Body of pancreas (tissue), 4 donors: ENCODE measurements around the gene PSEN1.

Experiments used
- POLR2A ChIP-seq, 3 donors: fragments of 450-650 bp; IDR thresholded peaks; one replicate each; pipeline ENCODE4 v1.6.1; 2016; ENCODE audit warnings: antibody characterized with exemption in 3 of 3, mild to moderate bottlenecking in 2 of 3
- TF ChIP-seq, protein P1 (sequence below), 7 experiments: fragments of 450-650 bp in 4 of 7; fragments of 200-600 bp in 3 of 7; sonication (generic) in 3 of 7; IDR thresholded peaks; one replicate each; pipeline ENCODE4 v1.5.1; 2016 to 2019; ENCODE audit warnings: antibody characterized with exemption in 7 of 7

DNA sequence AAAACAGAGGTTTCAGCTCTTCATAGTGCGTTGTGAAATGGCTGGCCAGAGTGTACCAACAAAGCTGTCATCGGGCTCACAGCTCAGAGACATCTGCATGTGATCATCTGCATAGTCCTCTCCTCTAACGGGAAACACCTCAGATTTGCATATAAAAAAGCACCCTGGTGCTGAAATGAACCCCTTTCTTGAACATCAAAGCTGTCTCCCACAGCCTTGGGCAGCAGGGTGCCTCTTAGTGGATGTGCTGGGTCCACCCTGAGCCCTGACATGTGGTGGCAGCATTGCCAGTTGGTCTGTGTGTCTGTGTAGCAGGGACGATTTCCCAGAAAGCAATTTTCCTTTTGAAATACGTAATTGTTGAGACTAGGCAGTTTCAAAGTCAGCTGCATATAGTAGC, 86.7 kb downstream of the PSEN1 start:
- TF ChIP-seq, protein P1, sequence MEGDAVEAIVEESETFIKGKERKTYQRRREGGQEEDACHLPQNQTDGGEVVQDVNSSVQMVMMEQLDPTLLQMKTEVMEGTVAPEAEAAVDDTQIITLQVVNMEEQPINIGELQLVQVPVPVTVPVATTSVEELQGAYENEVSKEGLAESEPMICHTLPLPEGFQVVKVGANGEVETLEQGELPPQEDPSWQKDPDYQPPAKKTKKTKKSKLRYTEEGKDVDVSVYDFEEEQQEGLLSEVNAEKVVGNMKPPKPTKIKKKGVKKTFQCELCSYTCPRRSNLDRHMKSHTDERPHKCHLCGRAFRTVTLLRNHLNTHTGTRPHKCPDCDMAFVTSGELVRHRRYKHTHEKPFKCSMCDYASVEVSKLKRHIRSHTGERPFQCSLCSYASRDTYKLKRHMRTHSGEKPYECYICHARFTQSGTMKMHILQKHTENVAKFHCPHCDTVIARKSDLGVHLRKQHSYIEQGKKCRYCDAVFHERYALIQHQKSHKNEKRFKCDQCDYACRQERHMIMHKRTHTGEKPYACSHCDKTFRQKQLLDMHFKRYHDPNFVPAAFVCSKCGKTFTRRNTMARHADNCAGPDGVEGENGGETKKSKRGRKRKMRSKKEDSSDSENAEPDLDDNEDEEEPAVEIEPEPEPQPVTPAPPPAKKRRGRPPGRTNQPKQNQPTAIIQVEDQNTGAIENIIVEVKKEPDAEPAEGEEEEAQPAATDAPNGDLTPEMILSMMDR (IDR thresholded peaks at IDR 0.05): no peak
- TF ChIP-seq POLR2A (IDR thresholded peaks at IDR 0.05): no peak
